Body of pancreas (tissue), 4 donors: ENCODE results near the gene OXCT1. TPM values are rescaled to one million over a fixed set of nuclear protein-coding genes. Genes with fewer than 3 reads are reported as not detected.

ENCODE experiments used
- ATAC-seq: fragments of 150-250 bp; one replicate; pipeline ENCODE4 v1.9.1; 2016
- DNase-seq, 4 donors: peaks; one replicate each; pipeline ENCODE4 v3.0.0-alpha.2; 2019
- H3K27ac ChIP-seq, 4 donors: fragments of 200-600 bp; sonication (generic); 1 replicate in 3 of 4; 2 replicates in 1 of 4; pipeline versions ENCODE4 v1.5.1 to v1.6.1; 2016 to 2019; ENCODE audit warnings: mild to moderate bottlenecking in 1 of 4, mixed read lengths in 1 of 4, moderate library complexity in 1 of 4
- H3K27me3 ChIP-seq, 2 donors: fragments of 200-600 bp; sonication (generic); one replicate each; pipeline ENCODE4 v1.6.0; 2016; ENCODE audit warnings: mild to moderate bottlenecking in 1 of 2
- H3K36me3 ChIP-seq, 2 donors: fragments of 200-600 bp; sonication (generic); replicated peaks in 1 of 2; 2 replicates each; pipeline ENCODE4 v1.5.1; 2016; ENCODE audit warnings: low read depth in 2 of 2; ENCODE audit not compliant: insufficient read depth in 1 of 2
- H3K4me1 ChIP-seq: fragments of 200-600 bp; sonication (generic); one replicate; pipeline ENCODE4 v1.6.0; 2016
- H3K4me3 ChIP-seq, 2 donors: fragments of 200-600 bp; sonication (generic); 1 replicate in 1 of 2; 2 replicates in 1 of 2; pipeline ENCODE4 v1.5.1; 2016 to 2019
- H3K9me3 ChIP-seq, 3 donors: fragments of 200-600 bp; sonication (generic); 1 replicate in 2 of 3; 2 replicates in 1 of 3; pipeline ENCODE4 v1.5.1; 2016
- POLR2A ChIP-seq, 3 donors: fragments of 450-650 bp; IDR thresholded peaks; one replicate each; pipeline ENCODE4 v1.6.1; 2016; ENCODE audit warnings: antibody characterized with exemption in 3 of 3, mild to moderate bottlenecking in 2 of 3
- WGBS, 2 donors: methylation state at CpG; one replicate each; pipeline ENCODE4 v1.1.5; 2017; 5-methylcytosine and 5-hydroxymethylcytosine counted together
- intact Hi-C: fragments of 100-400 bp; cut with DNase I; formaldehyde crosslinking; loops from one replicate; pipeline ENCODE4 v1.15.1; 2023
- total RNA-seq, 2 donors: library from RNA; depleted of rRNA; stranded (reverse); fragments of >200 nt; gene quantifications; one replicate each; pipeline ENCODE4 v1.1.0, GENCODE V29; 2016
- TF ChIP-seq, protein P1 (sequence below), 7 experiments: fragments of 450-650 bp in 4 of 7; fragments of 200-600 bp in 3 of 7; sonication (generic) in 3 of 7; IDR thresholded peaks; one replicate each; pipeline ENCODE4 v1.5.1; 2016 to 2019; ENCODE audit warnings: antibody characterized with exemption in 7 of 7

The OXCT1 gene
- total RNA-seq, 2 donors from 2014 or later = 3.9 to 7.9 TPM

DNA sequence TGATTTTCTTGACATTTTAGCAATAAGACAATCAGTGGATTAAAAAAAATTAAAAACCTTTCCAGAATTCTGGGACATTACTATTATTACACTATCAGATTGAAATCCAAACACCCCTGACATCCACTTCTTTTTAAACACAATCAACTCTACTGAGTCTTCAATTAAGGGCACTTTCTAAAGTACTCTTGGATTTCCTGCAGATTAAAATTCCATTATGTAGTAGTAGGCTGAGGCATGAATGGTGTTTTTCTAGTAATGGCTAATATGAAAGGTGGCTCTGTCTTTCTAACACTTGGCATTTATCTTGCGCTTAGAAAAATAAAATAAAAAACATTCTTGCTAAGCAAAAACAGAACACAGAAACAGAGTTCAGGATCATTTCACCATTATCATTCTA, 107.8 kb downstream of the OXCT1 start:
- TF ChIP-seq, protein P1, sequence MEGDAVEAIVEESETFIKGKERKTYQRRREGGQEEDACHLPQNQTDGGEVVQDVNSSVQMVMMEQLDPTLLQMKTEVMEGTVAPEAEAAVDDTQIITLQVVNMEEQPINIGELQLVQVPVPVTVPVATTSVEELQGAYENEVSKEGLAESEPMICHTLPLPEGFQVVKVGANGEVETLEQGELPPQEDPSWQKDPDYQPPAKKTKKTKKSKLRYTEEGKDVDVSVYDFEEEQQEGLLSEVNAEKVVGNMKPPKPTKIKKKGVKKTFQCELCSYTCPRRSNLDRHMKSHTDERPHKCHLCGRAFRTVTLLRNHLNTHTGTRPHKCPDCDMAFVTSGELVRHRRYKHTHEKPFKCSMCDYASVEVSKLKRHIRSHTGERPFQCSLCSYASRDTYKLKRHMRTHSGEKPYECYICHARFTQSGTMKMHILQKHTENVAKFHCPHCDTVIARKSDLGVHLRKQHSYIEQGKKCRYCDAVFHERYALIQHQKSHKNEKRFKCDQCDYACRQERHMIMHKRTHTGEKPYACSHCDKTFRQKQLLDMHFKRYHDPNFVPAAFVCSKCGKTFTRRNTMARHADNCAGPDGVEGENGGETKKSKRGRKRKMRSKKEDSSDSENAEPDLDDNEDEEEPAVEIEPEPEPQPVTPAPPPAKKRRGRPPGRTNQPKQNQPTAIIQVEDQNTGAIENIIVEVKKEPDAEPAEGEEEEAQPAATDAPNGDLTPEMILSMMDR (IDR thresholded peaks at IDR 0.05) = no peak
- no peak for TF ChIP-seq POLR2A (IDR thresholded peaks at IDR 0.05)
- H3K9me3 ChIP-seq = no peaks in the 10 kb centered on the region
- ATAC-seq (no peak), DNase-seq (no peak)
- H3K4me1 ChIP-seq = no peaks in the 10 kb centered on the region
- H3K27ac ChIP-seq = no peak overlapping the region
- no peaks in the 10 kb centered on the region for H3K36me3 ChIP-seq
- no peak overlapping the region for H3K4me3 ChIP-seq
- no peaks in the 10 kb centered on the region for H3K27me3 ChIP-seq
- WGBS, 2 donors = 91 to 93% methylated on average over 1 of the region's 1 CpG
- intact Hi-C loops = no loop called here

DNA sequence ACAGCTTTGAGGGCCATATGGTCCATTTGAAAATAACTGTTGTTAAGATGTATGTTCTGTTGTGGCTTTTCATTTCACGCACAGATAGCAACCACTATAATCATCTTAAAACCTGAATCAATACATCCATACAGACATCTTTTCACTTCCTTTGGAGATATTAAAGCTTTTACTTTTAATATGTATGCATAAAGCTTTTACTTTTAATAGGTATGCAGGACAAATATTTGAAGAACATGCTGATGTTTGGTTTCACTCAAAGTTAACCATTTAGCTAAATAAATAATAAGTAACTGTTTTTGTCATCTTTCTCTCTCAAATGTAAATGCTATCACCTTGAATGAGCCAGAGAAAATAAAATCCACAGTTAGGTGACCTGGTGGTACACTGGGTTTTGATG, 108.6 kb downstream of the OXCT1 start:
- ATAC-seq = no peak

DNA sequence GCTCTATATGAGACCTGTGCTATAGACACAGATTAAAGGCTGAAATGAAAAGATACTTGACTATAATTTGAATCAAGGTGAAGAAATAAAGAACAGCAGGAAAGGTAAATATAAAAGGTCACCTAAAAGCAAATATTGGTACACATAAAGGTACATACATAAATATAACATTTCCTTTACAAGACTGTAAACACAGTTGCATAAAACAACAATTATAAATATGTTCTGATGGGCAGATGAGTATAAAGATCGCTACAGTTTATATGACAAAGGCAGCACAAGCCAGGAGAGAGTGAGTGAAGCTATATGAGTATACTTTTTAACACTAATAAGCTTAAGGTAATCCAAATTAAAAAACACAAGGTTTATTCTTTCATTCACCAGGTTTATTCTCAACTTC, 114.5 kb downstream of the OXCT1 start:
- TF ChIP-seq, protein P1 (IDR thresholded peaks at IDR 0.05) = no peak
- no peak for TF ChIP-seq POLR2A (IDR thresholded peaks at IDR 0.05)
- Histone ChIP-seq H3K4me1 (no peaks in the 10 kb centered on the region), H3K27ac (no peak overlapping the region), H3K4me3 (no peak overlapping the region), H3K27me3 (no peaks in the 10 kb centered on the region), H3K9me3 (no peaks in the 10 kb centered on the region), H3K36me3 (no peaks in the 10 kb centered on the region)
- ATAC-seq = no peak
- no peak for DNase-seq
- intact Hi-C loops = no loop called here
- 94 to 100% methylated on average over 1 of the region's 1 CpG for WGBS, 2 donors

More for the DNA sequence above, 108.6 kb downstream of the OXCT1 start:
- 77 to 89% methylated on average over 1 of the region's 1 CpG for WGBS, 2 donors
- intact Hi-C loops = no loop called here
- TF ChIP-seq, protein P1 (IDR thresholded peaks at IDR 0.05) = no peak
- no peak for TF ChIP-seq POLR2A (IDR thresholded peaks at IDR 0.05)
- no peaks in the 10 kb centered on the region for H3K36me3 ChIP-seq
- no peaks in the 10 kb centered on the region for H3K27me3 ChIP-seq
- H3K4me1 ChIP-seq = no peaks in the 10 kb centered on the region
- no peak overlapping the region for H3K27ac ChIP-seq
- no peak overlapping the region for H3K4me3 ChIP-seq
- DNase-seq = no peak
- H3K9me3 ChIP-seq = no peaks in the 10 kb centered on the region

DNA sequence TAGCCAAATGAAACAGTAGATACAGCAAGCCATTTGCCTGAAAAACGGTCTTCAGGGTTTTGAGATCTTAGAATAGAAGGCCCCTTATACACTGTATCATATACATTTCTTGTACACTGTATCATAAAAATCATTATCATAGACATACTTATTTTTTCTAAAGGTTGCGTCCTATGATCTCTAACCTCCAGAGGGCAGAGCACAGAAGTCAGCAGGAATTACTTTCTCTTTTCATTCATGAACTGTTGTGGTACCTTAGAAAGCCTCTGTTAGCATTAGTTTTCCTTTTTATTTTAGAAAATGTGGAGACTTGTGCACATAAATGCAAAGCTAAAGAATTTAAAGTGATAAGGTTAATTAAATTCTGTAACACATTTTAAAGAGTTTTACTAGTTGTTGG, 115.4 kb downstream of the OXCT1 start:
- no peak overlapping the region for H3K27ac ChIP-seq
- no peaks in the 10 kb centered on the region for H3K27me3 ChIP-seq
- intact Hi-C loops = no loop called here
- H3K36me3 ChIP-seq = no peaks in the 10 kb centered on the region
- ATAC-seq (no peak), DNase-seq (no peak)
- TF ChIP-seq, protein P1 (IDR thresholded peaks at IDR 0.05) = no peak
- no peak for TF ChIP-seq POLR2A (IDR thresholded peaks at IDR 0.05)
- WGBS, 2 donors = 88% methylated on average over 2 of the region's 2 CpGs
- no peak overlapping the region for H3K4me3 ChIP-seq
- no peaks in the 10 kb centered on the region for H3K9me3 ChIP-seq
- no peaks in the 10 kb centered on the region for H3K4me1 ChIP-seq

DNA sequence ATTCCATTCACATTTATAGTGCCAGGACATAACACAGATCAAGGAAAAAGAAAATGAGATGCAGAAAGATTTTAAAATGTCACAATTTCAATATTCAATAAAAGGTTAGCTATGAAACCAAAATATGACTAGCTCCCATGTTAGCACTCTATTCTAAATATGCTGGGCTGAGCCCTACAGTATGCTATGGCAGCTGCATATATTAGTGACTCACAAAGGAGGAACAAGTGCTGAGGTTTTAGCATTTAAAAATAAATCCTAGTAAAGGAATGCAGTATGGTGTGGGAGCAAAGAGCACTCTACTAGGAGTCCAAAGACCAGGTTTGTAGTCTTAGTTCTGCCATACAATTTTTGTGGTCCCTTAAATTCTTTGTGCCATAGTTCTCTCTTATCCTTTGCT, 118.4 kb downstream of the OXCT1 start:
- no peak for TF ChIP-seq POLR2A (IDR thresholded peaks at IDR 0.05)
- TF ChIP-seq, protein P1 (IDR thresholded peaks at IDR 0.05) = no peak
- Histone ChIP-seq H3K27ac (no peak overlapping the region), H3K27me3 (no peaks in the 10 kb centered on the region), H3K36me3 (no peaks in the 10 kb centered on the region), H3K4me1 (no peaks in the 10 kb centered on the region), H3K4me3 (no peak overlapping the region), H3K9me3 (no peaks in the 10 kb centered on the region)
- DNase-seq (no peak), ATAC-seq (no peak)
- intact Hi-C loops = no loop called here
